Spleen (tissue), 11 donors: ENCODE results near the gene HOXA7. TPM values are rescaled to one million over a fixed set of nuclear protein-coding genes. Genes with fewer than 3 reads are reported as not detected.

Source experiments
- DNase-seq: peaks from one replicate; pipeline ENCODE4 v3.0.0-alpha.2; 2020
- H3K27ac ChIP-seq, 8 donors: fragments of 200-600 bp; sonication (generic) in 7 of 8; 1 replicate in 4 of 8; 2 replicates in 4 of 8; pipeline versions ENCODE4 v1.5.0 to v1.8.0; 2016 to 2021; ENCODE audit warnings: inconsistent platforms in 4 of 8, mild to moderate bottlenecking in 4 of 8, moderate library complexity in 1 of 8
- H3K27me3 ChIP-seq, 7 donors: fragments of 200-600 bp; sonication (generic) in 6 of 7; replicated peaks in 1 of 7; 1 replicate in 4 of 7; 2 replicates in 3 of 7; pipeline versions ENCODE4 v1.5.0 to v1.8.0; 2016 to 2021; ENCODE audit warnings: inconsistent platforms in 3 of 7, mild to moderate bottlenecking in 1 of 7
- H3K36me3 ChIP-seq, 6 donors: fragments of 200-600 bp; sonication (generic) in 5 of 6; 1 replicate in 4 of 6; 2 replicates in 2 of 6; pipeline versions ENCODE4 v1.5.0 to v1.8.0; 2016 to 2021; ENCODE audit warnings: inconsistent platforms in 2 of 6
- H3K4me1 ChIP-seq, 6 donors: fragments of 200-600 bp; sonication (generic) in 5 of 6; 1 replicate in 3 of 6; 2 replicates in 3 of 6; pipeline versions ENCODE4 v1.5.0 to v1.8.0; 2016 to 2021; ENCODE audit warnings: inconsistent platforms in 3 of 6
- H3K4me3 ChIP-seq, 8 donors: fragments of 200-600 bp; sonication (generic) in 7 of 8; 1 replicate in 4 of 8; 2 replicates in 4 of 8; pipeline versions ENCODE4 v1.5.0 to v1.8.0; 2016 to 2021; ENCODE audit warnings: inconsistent platforms in 4 of 8, mild to moderate bottlenecking in 4 of 8, moderate library complexity in 2 of 8
- H3K9me3 ChIP-seq, 8 donors: fragments of 200-600 bp; sonication (generic) in 7 of 8; 1 replicate in 4 of 8; 2 replicates in 4 of 8; pipeline versions ENCODE4 v1.5.0 to v1.8.0; 2016 to 2021; ENCODE audit warnings: inconsistent platforms in 4 of 8
- POLR2A ChIP-seq, 3 donors: fragments of 450-650 bp; IDR thresholded peaks; one replicate each; pipeline ENCODE4 v1.5.1; 2017; ENCODE audit warnings: antibody characterized with exemption in 3 of 3, mild to moderate bottlenecking in 1 of 3
- POLR2AphosphoS5 ChIP-seq, 3 donors: sonication (generic); formaldehyde crosslinking; IDR thresholded peaks; one replicate each; pipeline ENCODE4 v1.5.1; 2017; ENCODE audit warnings: antibody characterized with exemption in 3 of 3
- WGBS, 5 donors: extraction: QIAGEN DNeasy Blood & Tissue Kit in 3 of 5; methylation state at CpG; one replicate each; pipeline versions ENCODE4 v1.1.5 to v1.1.7; 2013 to 2018; 5-methylcytosine and 5-hydroxymethylcytosine counted together
- intact Hi-C: fragments of 100-400 bp; cut with DNase I; formaldehyde crosslinking; loops from one replicate; pipeline ENCODE4 v1.15.0; 2023; ENCODE audit warnings: low total_unique reads
- polyA plus RNA-seq, 3 donors: library from polyadenylated mRNA; stranded (reverse); fragments of 200-250 nt; gene quantifications; one replicate each; pipeline ENCODE4 v1.2.1, GENCODE V29; 2013
- total RNA-seq, 7 donors: library from RNA; depleted of rRNA in 3 of 7; stranded (reverse); fragments of >200 nt in 3 of 7; fragmentation: NEBNext Ultra II Directional in 4 of 7; extraction: Animal tissue kit (Norgen Biotek cat#: 25700) in 4 of 7; gene quantifications; one replicate each; pipeline versions ENCODE4 v1.1.0 to v1.2.1, GENCODE V29; 2016 to 2021
- TF ChIP-seq, protein P1 (sequence below), 11 experiments: fragments of 200-600 bp in 7 of 11; fragments of 450-650 bp in 4 of 11; sonication (generic) in 4 of 11; IDR thresholded peaks in 8 of 11; conservative IDR thresholded peaks in 3 of 11; 1 replicate in 7 of 11; 2 replicates in 4 of 11; pipeline versions ENCODE4 v1.4.0 to v1.8.0; 2016 to 2021; ENCODE audit warnings: antibody characterized with exemption in 11 of 11, inconsistent platforms in 4 of 11, mild to moderate bottlenecking in 1 of 11
- donor health status: healthy with polysubstance abuse.
- donor health status: DM: no; HTN: no; CAD: no; lungs with moderate emphysema.
- donor health status: DM: no; HTN: no; CAD: no.
- donor health status: Bipolar disorder and iron deficiency.
- donor health status: healthy.
- donor health status: DM: no; HTN: no; CAD: no.
- donor health status: DM: yes; HTN: yes; CAD: no.

Gene HOXA7
- total and polyA plus RNA-seq, 10 donors = 0.55 to 8.0 (median 2.4) TPM

DNA sequence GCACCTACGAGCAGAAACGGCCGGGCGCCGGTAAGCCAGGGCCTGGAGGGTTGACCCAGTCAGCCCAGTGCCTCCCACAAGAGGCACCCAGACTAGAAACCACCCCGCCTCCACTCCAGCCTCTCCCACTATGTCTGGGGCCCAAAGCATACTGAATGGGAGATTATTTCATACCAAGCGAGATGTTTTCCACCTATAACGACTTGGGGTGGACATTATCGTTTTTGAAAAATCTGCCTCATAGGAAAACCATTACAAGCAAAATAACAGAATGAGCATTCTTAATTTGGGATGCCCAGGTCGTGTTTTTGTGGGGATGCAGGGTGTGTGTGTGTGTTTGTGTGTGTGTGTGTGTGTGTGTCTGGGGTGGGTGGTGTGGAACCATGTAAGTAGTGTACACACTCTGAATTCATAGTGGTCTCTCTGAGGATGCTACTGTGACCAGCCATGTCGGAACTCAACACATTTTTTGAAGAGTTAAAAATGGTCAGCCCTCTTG lies 10.5 kb downstream of the HOXA7 start:
- Histone ChIP-seq H3K36me3 (no peaks in the 10 kb centered on the region), H3K27me3 (peaks cover 0 to 100% (median 56%) of the 10 kb centered on the region in 7 donors), H3K9me3 (no peaks in the 10 kb centered on the region), H3K4me3 (no peak overlapping the region), H3K27ac (no peak overlapping the region), H3K4me1 (peaks cover 13 to 59% (median 30%) of the 10 kb centered on the region in 6 donors)
- no peak for DNase-seq
- intact Hi-C loops = no loop called here
- 86 to 92% (median 91%) methylated on average over 8 to 11 of the region's 11 CpGs for WGBS, 5 donors
- no peak for TF ChIP-seq POLR2AphosphoS5 (IDR thresholded peaks at IDR 0.05)

DNA sequence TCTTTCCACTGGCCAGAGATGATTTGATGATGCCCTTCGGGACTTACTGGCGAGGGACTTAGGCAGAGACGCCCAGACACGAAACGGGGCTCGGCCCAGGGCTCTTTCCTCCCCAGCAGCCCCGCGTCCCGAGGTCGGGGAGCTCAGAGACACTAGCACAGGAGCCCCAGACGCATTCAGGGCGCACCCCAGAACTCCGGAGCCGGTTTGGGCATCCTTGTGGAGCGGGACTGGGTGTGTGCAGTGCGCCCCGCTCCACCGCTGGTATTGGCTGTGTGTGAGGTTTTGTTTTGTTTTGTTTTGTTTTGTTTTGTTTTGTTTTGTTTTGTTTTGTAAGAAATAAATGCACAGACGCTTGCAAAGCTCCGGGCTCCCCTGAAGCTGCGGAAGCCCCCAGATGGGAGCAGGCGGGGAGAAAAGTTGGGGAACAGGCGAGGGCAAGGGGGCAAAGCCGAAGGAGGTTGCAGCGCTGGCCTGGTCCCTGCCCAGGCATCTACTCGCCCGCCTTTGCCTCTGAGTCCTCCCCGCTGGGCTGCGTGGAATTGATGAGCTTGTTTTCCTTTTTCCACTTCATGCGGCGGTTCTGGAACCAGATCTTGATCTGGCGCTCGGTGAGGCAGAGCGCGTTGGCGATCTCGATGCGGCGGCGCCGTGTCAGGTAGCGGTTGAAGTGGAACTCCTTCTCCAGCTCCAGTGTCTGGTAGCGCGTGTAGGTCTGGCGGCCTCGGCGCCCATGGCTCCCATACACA lies 11.1 kb downstream of the HOXA7 start:
- intact Hi-C loops = no loop called here
- Histone ChIP-seq H3K9me3 (no peaks in the 10 kb centered on the region), H3K4me3 (no peak overlapping the region), H3K27me3 (peaks cover 0 to 93% (median 52%) of the 10 kb centered on the region in 7 donors), H3K36me3 (no peaks in the 10 kb centered on the region), H3K4me1 (peaks cover 8 to 53% (median 23%) of the 10 kb centered on the region in 6 donors), H3K27ac (no peak overlapping the region)
- peak; percentile 71 for DNase-seq
- WGBS, 5 donors = 81 to 87% (median 86%) methylated on average over 41 to 47 of the region's 47 CpGs
- TF ChIP-seq POLR2AphosphoS5 (IDR thresholded peaks at IDR 0.05) (no peak), POLR2A (IDR thresholded peaks at IDR 0.05) (no peak)
- TF ChIP-seq, protein P1, sequence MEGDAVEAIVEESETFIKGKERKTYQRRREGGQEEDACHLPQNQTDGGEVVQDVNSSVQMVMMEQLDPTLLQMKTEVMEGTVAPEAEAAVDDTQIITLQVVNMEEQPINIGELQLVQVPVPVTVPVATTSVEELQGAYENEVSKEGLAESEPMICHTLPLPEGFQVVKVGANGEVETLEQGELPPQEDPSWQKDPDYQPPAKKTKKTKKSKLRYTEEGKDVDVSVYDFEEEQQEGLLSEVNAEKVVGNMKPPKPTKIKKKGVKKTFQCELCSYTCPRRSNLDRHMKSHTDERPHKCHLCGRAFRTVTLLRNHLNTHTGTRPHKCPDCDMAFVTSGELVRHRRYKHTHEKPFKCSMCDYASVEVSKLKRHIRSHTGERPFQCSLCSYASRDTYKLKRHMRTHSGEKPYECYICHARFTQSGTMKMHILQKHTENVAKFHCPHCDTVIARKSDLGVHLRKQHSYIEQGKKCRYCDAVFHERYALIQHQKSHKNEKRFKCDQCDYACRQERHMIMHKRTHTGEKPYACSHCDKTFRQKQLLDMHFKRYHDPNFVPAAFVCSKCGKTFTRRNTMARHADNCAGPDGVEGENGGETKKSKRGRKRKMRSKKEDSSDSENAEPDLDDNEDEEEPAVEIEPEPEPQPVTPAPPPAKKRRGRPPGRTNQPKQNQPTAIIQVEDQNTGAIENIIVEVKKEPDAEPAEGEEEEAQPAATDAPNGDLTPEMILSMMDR (IDR thresholded peaks at IDR 0.05 in 8 of 11, conservative IDR thresholded peaks at IDR 0.05 in 3 of 11) = no peak

DNA sequence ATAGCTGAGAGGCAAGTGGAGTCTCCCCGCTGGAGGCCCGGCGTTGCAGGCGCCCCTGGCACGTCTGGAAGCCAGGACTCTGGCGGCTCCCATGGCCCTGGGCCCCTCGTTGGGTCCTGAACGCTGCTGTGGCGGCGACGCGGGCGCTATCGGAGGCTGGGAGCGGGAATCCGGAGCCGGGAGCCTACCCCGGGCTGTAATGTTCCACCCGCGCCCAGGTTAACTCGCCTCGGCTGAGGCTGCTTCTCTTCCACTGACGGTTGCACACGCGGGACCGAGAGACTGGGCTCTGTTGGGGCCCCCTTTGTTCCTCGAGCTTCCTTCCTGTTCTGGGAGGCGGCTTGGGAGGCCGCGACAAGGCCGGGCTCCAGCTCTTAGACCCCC lies 11.7 kb downstream of the HOXA7 start:
- Histone ChIP-seq H3K27me3 (peaks cover 0 to 88% (median 46%) of the 10 kb centered on the region in 7 donors), H3K27ac (no peak overlapping the region), H3K9me3 (no peaks in the 10 kb centered on the region), H3K36me3 (no peaks in the 10 kb centered on the region), H3K4me1 (peaks cover 8 to 47% (median 20%) of the 10 kb centered on the region in 6 donors), H3K4me3 (no peak overlapping the region)
- TF ChIP-seq, protein P1 (IDR thresholded peaks at IDR 0.05 in 8 of 11, conservative IDR thresholded peaks at IDR 0.05 in 3 of 11) = no peak
- TF ChIP-seq POLR2A (IDR thresholded peaks at IDR 0.05) (no peak), POLR2AphosphoS5 (IDR thresholded peaks at IDR 0.05) (no peak)
- WGBS, 5 donors = 58 to 67% (median 60%) methylated on average over 20 to 31 of the region's 31 CpGs
- DNase-seq = peak; percentile 76
- intact Hi-C loops = no loop called here

DNA sequence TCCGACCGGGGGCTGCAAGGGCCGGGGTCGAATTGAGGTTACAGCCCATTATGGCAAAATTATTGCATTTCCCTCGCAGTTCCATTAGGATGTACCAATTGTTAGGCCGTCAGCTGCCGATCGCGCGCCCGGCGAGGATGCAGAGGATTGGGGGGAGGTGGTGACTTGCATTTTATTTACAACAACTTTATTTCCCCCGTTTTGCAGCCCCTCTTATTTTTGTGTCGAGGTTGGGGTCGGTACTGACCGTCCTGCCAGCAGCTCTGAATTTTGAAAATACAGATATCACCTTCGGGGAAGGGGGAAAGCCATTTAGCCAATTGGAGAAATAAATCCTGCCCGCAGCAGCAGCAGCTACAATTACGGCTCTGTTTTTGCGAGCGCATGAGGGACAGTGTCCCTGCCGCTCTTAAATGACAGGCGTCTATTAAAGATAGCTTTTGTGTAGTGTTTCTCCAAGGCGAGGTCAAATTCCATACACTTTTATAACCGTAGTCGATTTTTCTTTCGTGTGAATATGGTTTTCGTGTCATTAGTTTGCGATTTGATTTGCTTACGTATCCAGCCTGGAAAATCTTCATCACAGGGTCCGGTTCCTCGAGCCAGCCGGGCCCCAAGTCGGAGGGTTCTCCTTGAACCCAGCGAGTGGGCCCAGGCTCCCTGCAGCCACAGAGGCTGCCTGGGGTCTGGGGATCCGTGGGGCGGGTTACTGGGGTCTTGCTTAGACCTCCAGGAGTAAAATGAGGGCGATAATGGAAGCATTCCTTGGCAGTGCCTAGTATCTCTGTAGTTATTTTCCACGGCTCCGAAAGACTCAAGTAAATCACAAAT lies 12.3 kb downstream of the HOXA7 start:
- peaks cover 0 to 87% (median 40%) of the 10 kb centered on the region in 7 donors for H3K27me3 ChIP-seq

More for the DNA sequence above, 12.3 kb downstream of the HOXA7 start:
- intact Hi-C loops = no loop called here
- H3K4me3 ChIP-seq = peak overlapping the region in 7 of 8 donors; percentile 44 to 77 (median 49)
- H3K4me1 ChIP-seq = peaks cover 8 to 43% (median 20%) of the 10 kb centered on the region in 6 donors
- H3K9me3 ChIP-seq = no peaks in the 10 kb centered on the region
- H3K27ac ChIP-seq = peak overlapping the region in 3 of 8 donors; percentile 82 to 95 (median 86)
- peak; percentile 25 for DNase-seq
- TF ChIP-seq POLR2A (IDR thresholded peaks at IDR 0.05) (no peak), POLR2AphosphoS5 (IDR thresholded peaks at IDR 0.05) (no peak)
- TF ChIP-seq, protein P1 (IDR thresholded peaks at IDR 0.05 in 8 of 11, conservative IDR thresholded peaks at IDR 0.05 in 3 of 11) = peak in 5 of 11 experiments; percentile 5 to 61 (median 30)
- WGBS, 5 donors = 67 to 84% (median 73%) methylated on average over 39 to 40 of the region's 40 CpGs
- H3K36me3 ChIP-seq = no peaks in the 10 kb centered on the region
